ENCODE data around the gene SLC37A2. TPM values are rescaled to one million over a fixed set of nuclear protein-coding genes. Genes with fewer than 3 reads are reported as not detected.

SLC37A2 gene
- total RNA-seq, 1 experiment from 2014 or later, result 2.2 TPM

DNA sequence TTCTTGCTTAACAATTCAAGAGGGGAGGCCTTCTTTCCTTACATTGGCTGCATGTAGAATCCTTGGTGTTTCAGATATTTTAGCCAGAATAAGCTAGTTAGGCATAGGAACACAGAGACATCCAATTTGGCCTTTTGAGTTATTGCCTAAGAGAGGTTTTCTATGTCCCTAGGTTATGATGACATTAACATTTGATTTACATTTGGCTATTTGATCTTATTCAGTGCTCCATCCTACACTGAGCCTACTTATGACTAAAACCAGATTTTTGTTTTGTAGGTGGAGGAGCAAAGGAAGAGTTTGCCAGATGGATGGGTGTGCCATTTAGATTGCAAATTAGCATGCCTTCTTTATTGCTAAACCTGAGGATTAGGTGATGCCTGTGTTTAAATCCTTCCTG, 11.1 kb upstream of the SLC37A2 start (continued):
- TF ChIP-seq, protein P1, sequence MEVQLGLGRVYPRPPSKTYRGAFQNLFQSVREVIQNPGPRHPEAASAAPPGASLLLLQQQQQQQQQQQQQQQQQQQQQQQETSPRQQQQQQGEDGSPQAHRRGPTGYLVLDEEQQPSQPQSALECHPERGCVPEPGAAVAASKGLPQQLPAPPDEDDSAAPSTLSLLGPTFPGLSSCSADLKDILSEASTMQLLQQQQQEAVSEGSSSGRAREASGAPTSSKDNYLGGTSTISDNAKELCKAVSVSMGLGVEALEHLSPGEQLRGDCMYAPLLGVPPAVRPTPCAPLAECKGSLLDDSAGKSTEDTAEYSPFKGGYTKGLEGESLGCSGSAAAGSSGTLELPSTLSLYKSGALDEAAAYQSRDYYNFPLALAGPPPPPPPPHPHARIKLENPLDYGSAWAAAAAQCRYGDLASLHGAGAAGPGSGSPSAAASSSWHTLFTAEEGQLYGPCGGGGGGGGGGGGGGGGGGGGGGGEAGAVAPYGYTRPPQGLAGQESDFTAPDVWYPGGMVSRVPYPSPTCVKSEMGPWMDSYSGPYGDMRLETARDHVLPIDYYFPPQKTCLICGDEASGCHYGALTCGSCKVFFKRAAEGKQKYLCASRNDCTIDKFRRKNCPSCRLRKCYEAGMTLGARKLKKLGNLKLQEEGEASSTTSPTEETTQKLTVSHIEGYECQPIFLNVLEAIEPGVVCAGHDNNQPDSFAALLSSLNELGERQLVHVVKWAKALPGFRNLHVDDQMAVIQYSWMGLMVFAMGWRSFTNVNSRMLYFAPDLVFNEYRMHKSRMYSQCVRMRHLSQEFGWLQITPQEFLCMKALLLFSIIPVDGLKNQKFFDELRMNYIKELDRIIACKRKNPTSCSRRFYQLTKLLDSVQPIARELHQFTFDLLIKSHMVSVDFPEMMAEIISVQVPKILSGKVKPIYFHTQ (CRISPR knock-in tag; IDR thresholded peaks at IDR 0.05), result no peak
- TF ChIP-seq ZNF263 (CRISPR knock-in tag; IDR thresholded peaks at IDR 0.05; ENCODE audit: low read depth), result no peak
- TF ChIP-seq, protein P2, sequence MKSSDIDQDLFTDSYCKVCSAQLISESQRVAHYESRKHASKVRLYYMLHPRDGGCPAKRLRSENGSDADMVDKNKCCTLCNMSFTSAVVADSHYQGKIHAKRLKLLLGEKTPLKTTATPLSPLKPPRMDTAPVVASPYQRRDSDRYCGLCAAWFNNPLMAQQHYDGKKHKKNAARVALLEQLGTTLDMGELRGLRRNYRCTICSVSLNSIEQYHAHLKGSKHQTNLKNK (CRISPR knock-in tag; IDR thresholded peaks at IDR 0.05), result no peak
- TF ChIP-seq FOXK1 (CRISPR knock-in tag; IDR thresholded peaks at IDR 0.05), result no peak
- no peak for TF ChIP-seq CREM (CRISPR knock-in tag; IDR thresholded peaks at IDR 0.05)
- no peak for TF ChIP-seq TEAD1 (CRISPR knock-in tag; IDR thresholded peaks at IDR 0.05)
- no peak for TF ChIP-seq CBFB (CRISPR knock-in tag; IDR thresholded peaks at IDR 0.05; ENCODE audit: low read depth)

DNA sequence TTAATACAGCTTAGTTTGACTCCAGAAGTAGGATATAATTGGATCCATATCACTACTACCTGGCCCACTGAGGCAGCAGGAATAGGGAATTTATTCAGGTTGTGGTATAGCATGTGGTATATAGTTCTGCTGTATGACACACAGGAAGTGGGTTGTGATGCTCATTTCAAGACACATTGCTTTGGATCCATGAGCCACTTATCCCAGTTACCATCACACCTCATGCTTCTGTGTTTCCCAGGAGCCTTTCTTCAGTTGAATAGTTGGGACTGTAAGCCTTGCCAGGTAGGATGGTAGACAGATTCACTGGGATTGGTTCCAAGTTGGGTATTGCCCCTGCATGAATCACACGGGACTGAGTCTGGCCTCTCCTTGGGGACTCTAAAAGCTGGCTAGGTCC, 9.9 kb upstream of the SLC37A2 start:
- no peaks in the 10 kb centered on the region for H3K9me3 Mint-ChIP-seq
- no peak for ATAC-seq
- no peaks in the 10 kb centered on the region for H3K27me3 Mint-ChIP-seq (ENCODE audit: low read depth)
- no peaks in the 10 kb centered on the region for H3K4me1 Mint-ChIP-seq
- no peaks in the 10 kb centered on the region for H3K36me3 Mint-ChIP-seq
- ChIA-PET CTCF (interaction anchor here (0.9 kb wide), 1 partner anchor 71 kb away, joined by 3 read pairs; no protein-coding TSS in a partner anchor), POLR2A (no interaction called here)
- no peak overlapping the region for H3K27ac Mint-ChIP-seq
- DNase-seq (ENCODE audit: low spot score), result no peak
- TF ChIP-seq RELA (CRISPR knock-in tag; IDR thresholded peaks at IDR 0.05; ENCODE audit: borderline replicate concordance) (no peak), ZNF121 (CRISPR knock-in tag; IDR thresholded peaks at IDR 0.05) (no peak), RORB (CRISPR knock-in tag; IDR thresholded peaks at IDR 0.05) (no peak), TCF7 (CRISPR knock-in tag; IDR thresholded peaks at IDR 0.05; ENCODE audit: low read depth) (no peak), TEAD1 (CRISPR knock-in tag; IDR thresholded peaks at IDR 0.05) (no peak), GTF2I (CRISPR knock-in tag; conservative IDR thresholded peaks at IDR 0.05) (no peak), ETV6 (CRISPR knock-in tag; IDR thresholded peaks at IDR 0.05) (no peak), ZNF416 (CRISPR knock-in tag; IDR thresholded peaks at IDR 0.05) (no peak), KAT7 (CRISPR knock-in tag; IDR thresholded peaks at IDR 0.05; ENCODE audit: borderline replicate concordance) (no peak)
- TF ChIP-seq, protein P3, sequence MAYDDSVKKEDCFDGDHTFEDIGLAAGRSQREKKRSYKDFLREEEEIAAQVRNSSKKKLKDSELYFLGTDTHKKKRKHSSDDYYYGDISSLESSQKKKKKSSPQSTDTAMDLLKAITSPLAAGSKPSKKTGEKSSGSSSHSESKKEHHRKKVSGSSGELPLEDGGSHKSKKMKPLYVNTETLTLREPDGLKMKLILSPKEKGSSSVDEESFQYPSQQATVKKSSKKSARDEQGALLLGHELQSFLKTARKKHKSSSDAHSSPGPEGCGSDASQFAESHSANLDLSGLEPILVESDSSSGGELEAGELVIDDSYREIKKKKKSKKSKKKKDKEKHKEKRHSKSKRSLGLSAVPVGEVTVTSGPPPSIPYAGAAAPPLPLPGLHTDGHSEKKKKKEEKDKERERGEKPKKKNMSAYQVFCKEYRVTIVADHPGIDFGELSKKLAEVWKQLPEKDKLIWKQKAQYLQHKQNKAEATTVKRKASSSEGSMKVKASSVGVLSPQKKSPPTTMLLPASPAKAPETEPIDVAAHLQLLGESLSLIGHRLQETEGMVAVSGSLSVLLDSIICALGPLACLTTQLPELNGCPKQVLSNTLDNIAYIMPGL (CRISPR knock-in tag; IDR thresholded peaks at IDR 0.05), result no peak
- TF ChIP-seq, protein P4, sequence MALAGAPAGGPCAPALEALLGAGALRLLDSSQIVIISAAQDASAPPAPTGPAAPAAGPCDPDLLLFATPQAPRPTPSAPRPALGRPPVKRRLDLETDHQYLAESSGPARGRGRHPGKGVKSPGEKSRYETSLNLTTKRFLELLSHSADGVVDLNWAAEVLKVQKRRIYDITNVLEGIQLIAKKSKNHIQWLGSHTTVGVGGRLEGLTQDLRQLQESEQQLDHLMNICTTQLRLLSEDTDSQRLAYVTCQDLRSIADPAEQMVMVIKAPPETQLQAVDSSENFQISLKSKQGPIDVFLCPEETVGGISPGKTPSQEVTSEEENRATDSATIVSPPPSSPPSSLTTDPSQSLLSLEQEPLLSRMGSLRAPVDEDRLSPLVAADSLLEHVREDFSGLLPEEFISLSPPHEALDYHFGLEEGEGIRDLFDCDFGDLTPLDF (CRISPR knock-in tag; IDR thresholded peaks at IDR 0.05), result no peak
- TF ChIP-seq, protein P5, sequence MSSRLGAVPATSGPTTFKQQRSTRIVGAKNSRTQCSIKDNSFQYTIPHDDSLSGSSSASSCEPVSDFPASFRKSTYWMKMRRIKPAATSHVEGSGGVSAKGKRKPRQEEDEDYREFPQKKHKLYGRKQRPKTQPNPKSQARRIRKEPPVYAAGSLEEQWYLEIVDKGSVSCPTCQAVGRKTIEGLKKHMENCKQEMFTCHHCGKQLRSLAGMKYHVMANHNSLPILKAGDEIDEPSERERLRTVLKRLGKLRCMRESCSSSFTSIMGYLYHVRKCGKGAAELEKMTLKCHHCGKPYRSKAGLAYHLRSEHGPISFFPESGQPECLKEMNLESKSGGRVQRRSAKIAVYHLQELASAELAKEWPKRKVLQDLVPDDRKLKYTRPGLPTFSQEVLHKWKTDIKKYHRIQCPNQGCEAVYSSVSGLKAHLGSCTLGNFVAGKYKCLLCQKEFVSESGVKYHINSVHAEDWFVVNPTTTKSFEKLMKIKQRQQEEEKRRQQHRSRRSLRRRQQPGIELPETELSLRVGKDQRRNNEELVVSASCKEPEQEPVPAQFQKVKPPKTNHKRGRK (CRISPR knock-in tag; IDR thresholded peaks at IDR 0.05; ENCODE audit: borderline replicate concordance), result no peak
- TF ChIP-seq, protein P2 (CRISPR knock-in tag; IDR thresholded peaks at IDR 0.05), result no peak
- TF ChIP-seq, protein P6, sequence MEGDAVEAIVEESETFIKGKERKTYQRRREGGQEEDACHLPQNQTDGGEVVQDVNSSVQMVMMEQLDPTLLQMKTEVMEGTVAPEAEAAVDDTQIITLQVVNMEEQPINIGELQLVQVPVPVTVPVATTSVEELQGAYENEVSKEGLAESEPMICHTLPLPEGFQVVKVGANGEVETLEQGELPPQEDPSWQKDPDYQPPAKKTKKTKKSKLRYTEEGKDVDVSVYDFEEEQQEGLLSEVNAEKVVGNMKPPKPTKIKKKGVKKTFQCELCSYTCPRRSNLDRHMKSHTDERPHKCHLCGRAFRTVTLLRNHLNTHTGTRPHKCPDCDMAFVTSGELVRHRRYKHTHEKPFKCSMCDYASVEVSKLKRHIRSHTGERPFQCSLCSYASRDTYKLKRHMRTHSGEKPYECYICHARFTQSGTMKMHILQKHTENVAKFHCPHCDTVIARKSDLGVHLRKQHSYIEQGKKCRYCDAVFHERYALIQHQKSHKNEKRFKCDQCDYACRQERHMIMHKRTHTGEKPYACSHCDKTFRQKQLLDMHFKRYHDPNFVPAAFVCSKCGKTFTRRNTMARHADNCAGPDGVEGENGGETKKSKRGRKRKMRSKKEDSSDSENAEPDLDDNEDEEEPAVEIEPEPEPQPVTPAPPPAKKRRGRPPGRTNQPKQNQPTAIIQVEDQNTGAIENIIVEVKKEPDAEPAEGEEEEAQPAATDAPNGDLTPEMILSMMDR (IDR thresholded peaks at IDR 0.05), result no peak
- TF ChIP-seq, protein P7, sequence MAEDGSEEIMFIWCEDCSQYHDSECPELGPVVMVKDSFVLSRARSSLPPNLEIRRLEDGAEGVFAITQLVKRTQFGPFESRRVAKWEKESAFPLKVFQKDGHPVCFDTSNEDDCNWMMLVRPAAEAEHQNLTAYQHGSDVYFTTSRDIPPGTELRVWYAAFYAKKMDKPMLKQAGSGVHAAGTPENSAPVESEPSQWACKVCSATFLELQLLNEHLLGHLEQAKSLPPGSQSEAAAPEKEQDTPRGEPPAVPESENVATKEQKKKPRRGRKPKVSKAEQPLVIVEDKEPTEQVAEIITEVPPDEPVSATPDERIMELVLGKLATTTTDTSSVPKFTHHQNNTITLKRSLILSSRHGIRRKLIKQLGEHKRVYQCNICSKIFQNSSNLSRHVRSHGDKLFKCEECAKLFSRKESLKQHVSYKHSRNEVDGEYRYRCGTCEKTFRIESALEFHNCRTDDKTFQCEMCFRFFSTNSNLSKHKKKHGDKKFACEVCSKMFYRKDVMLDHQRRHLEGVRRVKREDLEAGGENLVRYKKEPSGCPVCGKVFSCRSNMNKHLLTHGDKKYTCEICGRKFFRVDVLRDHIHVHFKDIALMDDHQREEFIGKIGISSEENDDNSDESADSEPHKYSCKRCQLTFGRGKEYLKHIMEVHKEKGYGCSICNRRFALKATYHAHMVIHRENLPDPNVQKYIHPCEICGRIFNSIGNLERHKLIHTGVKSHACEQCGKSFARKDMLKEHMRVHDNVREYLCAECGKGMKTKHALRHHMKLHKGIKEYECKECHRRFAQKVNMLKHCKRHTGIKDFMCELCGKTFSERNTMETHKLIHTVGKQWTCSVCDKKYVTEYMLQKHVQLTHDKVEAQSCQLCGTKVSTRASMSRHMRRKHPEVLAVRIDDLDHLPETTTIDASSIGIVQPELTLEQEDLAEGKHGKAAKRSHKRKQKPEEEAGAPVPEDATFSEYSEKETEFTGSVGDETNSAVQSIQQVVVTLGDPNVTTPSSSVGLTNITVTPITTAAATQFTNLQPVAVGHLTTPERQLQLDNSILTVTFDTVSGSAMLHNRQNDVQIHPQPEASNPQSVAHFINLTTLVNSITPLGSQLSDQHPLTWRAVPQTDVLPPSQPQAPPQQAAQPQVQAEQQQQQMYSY (CRISPR knock-in tag; IDR thresholded peaks at IDR 0.05), result no peak
- no peak overlapping the region for H3K4me3 Mint-ChIP-seq

All from WTC11 (cell line).